Measurements from ENCODE around the gene SCAP.
"Not testable (repeated sequence)": the region's sequence is repeated elsewhere in the genome, so short reads cannot be mapped to it uniquely, and the experiment has no call there.

Gene SCAP

DNA sequence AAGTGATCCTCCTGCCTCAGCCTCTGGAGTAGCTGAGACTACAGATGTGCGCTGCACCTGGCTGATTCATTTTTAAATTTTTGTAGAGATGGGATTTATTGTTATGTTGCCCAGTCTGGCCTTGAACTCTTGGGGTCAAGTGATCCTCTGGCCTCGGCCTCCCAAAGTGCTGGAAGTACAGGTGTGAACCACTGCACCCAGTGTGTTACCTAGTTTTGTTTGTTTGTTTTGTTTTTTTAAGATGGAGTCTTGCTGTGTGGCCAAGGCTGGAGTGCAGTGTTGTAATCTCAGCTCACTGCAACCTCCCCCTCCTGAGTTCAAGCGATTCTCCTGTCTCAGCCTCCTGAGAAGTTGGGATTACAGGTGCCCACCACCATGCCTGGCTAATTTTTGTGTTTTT lies 82.8 kb downstream of the SCAP start:
- DNase-seq = no peak

DNA sequence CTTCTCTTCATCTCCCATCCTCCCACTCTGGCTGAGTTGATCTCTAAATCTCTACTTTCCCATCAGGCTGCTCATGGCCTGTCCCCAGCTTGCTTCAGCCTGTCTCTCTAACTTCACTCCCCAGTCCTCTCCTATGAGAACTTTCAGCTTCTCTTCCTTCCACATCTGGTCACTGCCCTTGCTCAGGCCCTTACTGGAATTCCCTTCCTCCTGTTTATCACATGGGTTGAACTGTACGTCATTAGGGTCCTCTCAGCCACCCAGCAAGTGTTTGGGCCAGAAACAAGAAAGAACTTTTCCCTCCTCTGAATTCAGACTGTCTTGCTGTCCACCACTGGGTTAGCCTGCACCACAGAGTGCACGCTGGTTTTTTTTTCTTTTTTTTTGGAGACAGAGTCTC lies 89.9 kb downstream of the SCAP start:
- no peak for DNase-seq

DNA sequence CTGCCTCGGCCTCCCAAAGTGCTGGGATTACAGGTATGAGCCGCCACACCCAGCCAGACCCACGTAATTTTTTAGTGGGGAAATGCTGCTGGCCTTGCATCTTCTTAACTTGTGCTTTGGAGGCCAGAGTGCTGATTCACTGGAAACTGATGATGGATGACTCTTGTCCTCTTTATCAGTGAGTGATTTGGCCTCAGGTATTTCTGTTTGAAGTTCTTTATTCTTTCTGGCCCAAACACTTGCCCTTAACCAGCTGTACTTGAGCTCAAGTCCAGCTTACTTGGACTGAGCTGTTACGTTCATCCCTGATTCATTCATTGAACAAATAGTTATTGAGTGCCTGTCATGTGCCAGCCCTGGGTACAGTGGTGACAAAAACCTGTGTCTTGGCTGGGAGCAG lies 90.7 kb downstream of the SCAP start:
- no peak for DNase-seq

DNA sequence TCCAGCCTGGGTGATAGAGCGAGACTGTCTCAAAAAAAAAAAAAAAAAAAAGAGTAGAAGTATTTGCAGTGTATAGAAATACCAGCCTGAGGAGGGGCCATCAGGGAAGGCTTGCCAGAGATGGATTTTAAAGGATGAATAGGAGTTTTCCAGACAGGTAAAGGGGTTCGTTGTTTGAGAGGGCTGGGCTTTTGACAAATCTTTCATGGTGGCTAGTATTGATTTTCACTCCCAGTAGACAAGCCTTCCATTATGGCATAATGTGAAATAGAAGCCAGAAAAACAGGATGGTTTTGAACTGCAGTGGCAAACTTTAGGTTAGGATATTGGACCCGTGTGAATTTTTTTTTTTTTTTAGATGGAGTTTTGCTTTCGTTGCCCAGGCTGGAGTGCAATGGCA lies 91.3 kb downstream of the SCAP start:
- no peak for DNase-seq

DNA sequence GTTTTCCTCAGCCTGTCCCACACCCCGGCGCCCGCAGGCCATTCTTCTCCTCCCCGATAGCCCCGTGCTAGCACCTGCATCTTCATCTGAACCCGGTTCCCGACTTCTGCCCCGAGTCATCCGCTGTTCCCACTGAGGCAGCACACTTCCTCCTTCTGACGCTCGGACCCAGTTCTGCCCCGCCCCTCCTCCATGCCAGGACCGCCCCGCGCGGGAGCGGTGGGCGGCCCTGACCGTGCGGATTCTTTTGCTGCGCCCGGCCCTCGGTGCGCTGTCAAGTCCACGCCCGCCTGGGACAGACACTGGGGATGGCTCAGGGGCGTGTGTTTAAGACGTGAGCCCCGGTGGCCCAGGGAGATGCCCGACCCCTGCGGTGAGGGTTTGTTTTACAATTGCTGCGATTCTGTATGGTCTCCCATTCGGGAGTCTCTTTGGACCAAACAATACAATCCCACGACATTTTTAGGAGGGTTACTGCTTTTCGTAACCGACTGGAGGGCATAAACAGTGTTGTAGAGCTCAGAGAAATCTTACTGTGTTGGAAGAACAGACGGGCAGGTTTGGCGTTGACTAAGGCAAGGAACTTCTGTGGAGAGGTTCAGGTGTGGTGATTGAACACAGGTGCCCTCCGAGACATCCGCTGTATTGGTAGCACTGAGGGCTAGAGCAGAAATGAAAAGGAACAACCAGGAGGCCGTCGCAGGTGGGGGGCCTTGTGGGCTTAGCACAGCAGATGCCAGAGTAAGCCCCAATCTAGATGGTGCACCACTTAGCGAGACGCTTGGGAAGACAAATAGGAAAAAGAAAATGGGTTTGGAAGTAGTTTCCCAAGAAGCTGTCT lies 94.2 kb downstream of the SCAP start:
- peak; percentile 41 to 74 for DNase-seq

DNA sequence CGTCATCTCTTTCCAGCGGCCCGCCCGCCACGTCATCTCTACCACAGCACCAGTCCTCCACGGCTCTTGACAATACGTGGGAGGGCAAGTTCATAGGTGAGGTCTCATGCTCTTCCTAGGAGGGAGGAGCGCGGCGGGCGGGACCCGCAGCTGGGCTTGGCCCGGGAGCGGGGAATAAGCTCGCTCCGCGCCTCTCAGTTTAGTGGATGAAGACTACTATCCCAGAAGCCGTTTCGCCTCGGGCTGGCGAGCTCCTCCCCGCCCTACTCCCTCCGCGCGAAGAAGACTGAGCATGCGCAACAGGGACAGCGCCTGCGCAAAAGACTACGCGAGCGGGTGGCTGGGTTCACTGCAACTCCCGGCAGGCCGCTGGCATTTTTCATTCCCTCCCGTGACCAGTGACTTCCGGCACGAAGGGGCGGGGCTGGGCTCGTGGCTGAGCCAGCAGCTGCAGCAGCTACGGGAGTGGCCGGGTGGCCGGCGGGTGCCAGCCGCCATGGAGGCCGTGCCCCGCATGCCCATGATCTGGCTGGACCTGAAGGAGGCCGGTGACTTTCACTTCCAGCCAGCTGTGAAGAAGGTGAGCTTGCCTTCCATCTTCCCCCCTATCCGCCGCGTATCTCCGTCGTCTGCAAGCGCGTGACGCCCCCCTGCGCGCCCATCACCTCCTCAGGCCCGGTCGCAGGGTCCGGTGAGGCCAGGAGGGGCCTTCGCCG lies 95.0 kb downstream of the SCAP start, which contains the start of gene PTPN23:
Gene PTPN23, plus strand, starts transcription at position 421 of the 716 bp plus-strand sequence. Its CDS starts 76 bp downstream, at position 497.
- peak; percentile 84 to 96 for DNase-seq

DNA sequence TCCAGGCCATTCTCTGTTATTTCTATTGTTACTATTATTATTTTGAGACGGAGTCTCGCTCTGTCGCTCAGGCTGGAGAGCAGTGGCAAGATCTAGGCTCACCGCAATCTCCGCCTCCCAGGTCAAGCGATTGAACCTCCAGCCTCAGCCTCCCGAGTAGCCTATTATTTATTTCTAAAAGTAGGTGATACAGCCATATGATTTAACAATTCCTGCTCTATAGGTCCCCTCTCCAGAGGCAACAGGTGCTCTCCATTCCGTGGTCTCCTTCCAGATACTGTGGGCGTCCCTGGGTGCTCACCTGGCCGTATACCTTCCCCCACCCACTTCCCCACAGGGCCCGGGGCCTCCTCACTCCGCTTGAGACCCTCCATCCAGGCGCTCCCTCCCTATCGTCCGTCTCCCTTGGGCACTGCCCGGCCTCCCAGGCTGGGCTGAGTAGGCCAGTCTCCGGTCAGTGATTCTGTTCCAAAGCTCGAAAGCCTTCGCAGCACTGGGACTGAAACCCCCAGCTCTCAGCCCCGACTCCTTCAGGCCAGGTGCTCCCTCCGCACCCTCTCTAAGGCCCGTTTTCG lies 95.6 kb downstream of the SCAP start:
- no peak for DNase-seq

DNA sequence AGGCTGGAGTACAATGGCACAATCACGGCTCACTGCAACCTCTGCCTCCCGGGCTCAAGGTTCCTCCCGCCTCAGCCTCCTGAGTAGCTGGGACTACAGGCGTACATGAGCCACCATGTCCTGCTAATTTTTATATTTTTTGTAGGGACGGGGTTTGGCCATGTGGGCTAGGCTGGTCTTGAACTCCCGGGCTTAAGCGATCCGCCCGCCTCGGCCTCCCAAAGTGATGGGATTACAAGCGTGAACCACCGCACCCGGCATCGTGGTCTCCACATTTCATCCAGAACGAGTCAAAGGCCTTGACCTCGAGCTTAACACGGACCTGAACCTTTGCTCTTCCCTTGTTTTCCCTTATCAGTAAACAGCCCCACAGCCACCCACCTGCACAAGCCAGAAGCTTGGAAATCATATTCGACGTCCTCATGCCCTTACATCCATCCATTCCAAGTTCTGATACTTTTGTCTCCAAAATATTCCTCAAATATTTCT lies 96.3 kb downstream of the SCAP start:
- DNase-seq = no peak

DNA sequence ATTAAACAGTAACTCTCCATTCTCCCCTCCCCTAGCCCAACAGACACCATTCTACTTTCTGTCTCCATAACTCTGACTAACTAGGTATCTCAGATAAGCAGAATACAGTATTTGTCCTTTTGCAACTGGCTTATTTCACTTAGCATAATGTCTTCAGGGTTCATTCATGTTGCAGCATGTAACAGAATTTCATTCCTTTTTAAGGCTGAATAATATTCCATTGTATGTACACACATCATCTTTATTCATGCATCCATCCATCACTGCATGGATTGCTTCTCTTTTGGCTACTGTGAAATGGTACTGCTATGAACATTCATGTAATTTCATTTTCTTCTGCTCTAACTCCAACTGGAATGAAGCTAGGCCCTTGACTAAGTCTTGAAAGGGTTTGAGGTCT lies 96.9 kb downstream of the SCAP start:
- DNase-seq = no peak

DNA sequence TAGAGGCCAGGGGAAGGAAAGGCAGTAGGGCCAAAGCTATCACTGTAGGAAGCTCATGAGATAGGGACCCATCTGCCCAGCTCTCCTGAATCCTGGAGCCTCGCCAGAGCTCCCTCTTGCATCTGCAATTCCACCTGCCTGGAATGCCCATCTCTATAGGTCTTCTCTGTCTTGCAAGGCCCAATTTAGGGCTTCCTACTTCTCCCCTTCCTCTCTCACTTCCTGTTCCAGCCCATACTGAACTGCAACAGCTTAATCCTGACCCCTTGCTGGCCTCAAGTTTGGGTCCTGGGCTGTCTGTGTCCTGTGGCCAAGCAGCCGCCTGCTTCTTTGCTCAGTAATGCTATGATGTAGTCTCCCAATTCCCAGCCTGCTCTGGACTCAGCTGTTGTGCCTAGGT lies 98.6 kb downstream of the SCAP start:
- no peak for DNase-seq

DNA sequence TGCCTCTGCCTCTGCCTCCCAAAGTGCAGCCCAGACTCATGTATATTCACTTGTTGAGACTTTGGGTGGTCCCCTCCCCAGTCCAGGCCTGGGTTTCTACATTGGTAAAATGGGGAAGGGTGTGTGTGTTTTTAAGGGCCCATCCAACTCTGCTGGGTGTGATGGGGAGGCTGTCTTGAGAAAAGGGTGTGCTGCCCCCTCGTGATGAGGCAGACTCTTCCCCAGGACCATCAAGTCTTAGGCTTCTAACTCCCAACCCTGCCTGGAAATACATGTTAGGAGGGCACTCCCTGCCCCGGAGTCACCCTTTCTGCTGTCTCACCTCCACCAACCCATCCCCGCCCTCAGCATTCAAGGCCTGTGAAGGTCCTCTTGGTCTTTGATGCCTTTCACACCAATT lies 99.3 kb downstream of the SCAP start:
- DNase-seq = no peak

DNA sequence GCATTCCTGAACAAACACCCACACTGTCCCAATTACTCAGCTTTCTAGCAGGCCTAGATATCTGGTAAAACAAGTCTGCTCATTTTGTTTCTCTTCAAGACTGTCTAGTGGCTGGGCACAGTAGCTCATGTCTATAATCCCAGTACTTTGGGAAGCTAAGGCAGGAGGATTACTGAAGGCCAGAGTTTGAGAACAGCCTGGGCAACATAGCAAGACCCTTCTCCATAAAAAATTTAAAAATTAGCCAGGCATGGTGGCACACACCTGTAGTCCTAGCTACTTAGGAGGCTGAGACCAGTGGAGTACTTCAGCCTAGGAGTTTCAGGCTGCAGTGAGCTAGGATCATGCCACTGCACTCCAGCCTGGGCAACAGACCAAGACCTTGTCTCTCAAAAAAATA lies 101.2 kb downstream of the SCAP start:
- DNase-seq = no peak

DNA sequence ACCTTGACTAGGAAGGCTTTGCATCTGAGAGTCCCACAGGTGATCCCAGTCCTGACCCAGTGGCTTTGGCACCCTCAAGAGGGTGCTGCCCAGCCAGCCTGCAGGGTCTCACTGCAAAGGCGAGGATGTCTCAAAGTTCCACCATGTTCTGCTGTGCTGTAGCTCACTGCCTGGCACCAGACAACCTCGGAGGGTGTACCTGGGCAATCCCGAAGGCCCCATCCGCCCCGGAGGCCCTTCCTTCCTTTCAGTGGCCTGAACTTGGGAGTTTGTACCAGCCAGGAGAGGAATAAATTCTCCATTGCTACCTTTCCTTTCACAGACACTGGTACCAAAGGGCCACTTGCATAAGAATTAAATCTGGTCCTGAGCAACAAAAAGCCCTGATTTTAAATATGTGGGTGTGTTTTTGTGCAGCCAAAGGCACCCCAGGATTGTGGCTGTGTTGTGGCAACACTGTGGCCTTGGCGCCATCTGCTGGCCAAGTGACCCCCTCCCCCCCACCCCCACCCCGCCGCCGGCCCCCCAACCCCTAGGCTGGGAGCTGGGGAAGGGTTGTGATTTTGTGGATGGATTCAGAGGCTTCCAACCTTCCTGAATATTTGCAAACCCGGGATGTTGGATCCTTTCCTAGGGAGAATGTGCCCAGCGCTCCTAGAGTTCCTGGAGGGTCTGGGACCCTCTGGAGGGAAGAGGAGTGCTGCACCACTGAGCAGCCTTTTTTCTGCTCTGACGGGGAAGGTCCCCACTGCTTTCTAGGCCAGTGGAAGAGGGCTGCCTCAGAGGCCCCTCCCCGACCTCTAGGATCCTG lies 104.6 kb downstream of the SCAP start:
- DNase-seq = no peak

DNA sequence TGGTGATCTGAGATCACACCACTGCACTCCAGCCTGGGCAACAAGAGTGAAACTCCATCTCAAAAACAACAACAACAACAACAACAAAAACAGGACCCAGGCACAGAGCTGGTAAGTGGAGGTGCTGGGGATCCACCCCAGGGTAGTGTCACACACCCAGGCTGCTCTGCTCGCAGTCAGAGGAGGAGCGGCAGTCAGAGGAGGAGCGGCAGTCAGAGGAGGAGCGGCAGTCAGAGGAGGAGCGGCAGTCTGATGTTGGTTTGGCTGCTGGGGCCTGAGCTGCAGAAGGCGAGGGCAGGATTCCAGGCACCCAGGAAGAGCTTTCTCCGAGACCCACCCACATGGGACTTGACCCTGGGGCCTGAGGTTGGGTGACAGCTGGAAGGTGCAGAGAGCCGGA lies 105.7 kb downstream of the SCAP start:
- DNase-seq = not testable (repeated sequence)

DNA sequence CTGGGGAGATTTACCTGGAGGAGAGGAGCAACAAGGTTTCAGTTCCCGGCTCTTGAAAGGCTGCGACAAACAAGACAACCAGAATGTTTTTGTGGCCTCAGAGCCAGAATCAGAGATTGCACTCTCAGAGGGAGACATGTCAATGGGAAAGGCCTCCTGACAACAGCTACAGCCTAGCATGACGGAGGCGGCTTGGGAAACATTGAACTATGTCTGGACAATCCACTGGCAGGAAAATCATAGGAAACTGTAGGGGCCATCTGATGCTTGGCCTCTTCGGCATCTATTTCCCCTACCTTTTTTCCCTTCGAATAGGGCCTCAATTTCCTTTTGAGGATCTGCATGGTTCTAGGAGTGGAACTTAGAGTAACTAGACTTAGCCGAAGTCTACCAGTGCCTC lies 108.1 kb downstream of the SCAP start:
- no peak for DNase-seq

DNA sequence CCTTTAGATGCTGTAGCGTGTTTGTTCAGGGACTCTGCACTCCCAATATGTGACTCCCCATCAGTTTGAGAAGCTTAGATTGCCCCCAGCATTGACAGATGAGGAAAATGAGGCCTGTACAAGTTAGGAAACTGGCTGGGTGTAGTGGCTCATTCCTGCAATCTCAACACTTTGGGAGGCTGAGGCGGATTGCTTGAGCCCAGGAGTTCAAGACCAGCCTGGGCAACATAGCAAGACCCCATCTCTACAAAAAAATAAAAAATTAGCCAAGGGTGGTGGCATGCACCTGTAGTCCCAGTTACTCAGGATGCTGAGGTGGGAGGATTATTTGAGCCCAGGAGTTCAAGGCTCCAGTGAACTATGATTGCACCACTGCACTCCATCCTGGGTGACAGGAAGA lies 108.9 kb downstream of the SCAP start:
- no peak for DNase-seq

DNA sequence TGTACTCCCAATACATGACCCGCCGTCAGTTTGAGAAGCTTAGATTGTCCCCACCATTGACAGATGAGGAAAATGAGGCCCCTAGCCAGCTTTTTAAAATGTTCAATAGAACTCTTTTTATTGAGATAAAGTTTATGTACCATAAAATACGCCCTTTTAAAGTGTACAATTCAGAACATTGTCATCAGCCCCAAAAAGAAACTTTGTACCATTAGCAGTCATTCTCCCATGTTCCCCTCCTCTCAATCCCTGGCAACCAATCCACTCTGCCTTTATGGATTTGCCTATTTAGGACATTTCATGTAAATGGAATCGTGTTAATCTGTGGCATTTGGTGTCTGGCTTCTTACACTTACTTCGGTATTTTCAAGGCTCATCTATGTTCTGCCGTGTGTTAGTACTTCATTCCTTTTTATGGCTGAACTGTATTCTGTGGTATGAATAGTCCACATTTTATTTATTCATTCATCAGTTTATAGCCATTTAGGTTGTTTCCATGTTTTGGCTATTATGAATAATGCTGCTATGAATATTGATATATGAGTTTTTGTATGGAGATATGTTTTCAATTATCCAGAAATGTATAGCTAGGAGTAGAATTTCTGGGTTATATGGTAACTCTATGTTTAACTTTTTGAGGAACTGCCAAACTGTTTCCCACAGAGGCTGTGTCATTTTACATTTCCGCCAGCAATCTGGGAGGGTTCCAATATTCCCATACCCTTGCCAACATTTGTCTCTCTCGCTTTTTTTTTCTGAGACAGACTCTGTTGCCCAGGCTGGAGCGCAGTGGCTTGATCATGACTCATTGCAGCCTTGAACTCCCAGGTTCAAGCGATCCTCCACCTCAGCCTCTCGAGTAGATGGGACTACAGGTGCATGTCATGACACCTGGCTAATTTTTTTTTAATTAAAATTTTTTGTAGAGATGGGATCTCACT lies 110.3 kb downstream of the SCAP start:
- peak; percentile 25 to 74 for DNase-seq

Measured in NCI-H446 (cell line).